Suprapubic skin (tissue), 4 donors: ENCODE data around the gene PCID2.

Experiments used
- POLR2A ChIP-seq, 2 donors: fragments of 450-650 bp; IDR thresholded peaks; one replicate each; pipeline ENCODE4 v1.6.1; 2017; ENCODE audit warnings: antibody characterized with exemption in 2 of 2, mild to moderate bottlenecking in 2 of 2, moderate library complexity in 2 of 2
- POLR2AphosphoS5 ChIP-seq, 3 donors: sonication (generic); formaldehyde crosslinking; IDR thresholded peaks; one replicate each; pipeline ENCODE4 v1.6.1; 2017; ENCODE audit warnings: antibody characterized with exemption in 3 of 3
- TF ChIP-seq, protein P1 (sequence below), 2 donors: fragments of 200-600 bp in 1 of 2; fragments of 450-650 bp in 1 of 2; sonication (generic) in 1 of 2; IDR thresholded peaks; one replicate each; pipeline ENCODE4 v1.5.1; 2016 to 2019; ENCODE audit warnings: antibody characterized with exemption in 2 of 2, mild to moderate bottlenecking in 1 of 2, moderate library complexity in 1 of 2

DNA sequence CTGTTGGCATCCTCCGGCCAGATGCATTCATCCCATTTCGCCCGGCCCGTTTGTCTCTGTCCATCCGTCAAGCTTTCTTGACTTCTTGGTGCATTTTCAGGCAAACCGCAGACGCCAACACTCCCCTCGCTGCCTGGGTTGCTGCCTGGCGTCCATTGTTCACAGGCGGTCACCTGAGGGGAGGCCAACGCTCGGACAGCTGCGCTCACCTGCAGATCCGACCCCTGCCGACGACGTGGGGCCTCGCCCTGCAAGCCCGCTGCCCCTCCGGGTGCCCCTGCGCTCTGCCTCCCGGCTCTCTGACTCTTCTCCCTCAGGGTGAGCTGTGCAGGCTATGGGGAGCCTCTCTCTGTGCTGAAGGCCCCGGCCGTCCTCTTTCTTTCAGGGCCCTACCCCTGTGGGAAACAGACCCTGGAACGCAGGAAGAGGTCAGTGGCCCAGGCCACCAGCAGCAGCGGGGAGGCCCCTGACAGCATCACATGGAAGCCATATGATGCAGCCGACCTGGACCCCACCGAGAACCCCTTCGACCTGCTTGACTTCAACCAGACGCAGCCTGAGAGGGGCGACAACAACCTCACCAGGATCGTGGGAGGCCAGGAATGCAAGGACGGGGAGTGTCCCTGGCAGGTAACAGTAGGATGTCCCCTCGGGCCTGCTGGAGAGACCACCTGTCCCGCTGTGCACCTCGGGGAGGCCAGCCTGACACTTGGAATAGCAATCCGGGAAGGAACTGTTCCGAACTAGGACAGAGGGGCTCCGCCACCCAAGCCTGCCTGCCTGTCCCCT lies 64.8 kb downstream of the PCID2 start:
- TF ChIP-seq POLR2A (IDR thresholded peaks at IDR 0.05), result no peak
- TF ChIP-seq POLR2AphosphoS5 (IDR thresholded peaks at IDR 0.05), result no peak
- TF ChIP-seq, protein P1, sequence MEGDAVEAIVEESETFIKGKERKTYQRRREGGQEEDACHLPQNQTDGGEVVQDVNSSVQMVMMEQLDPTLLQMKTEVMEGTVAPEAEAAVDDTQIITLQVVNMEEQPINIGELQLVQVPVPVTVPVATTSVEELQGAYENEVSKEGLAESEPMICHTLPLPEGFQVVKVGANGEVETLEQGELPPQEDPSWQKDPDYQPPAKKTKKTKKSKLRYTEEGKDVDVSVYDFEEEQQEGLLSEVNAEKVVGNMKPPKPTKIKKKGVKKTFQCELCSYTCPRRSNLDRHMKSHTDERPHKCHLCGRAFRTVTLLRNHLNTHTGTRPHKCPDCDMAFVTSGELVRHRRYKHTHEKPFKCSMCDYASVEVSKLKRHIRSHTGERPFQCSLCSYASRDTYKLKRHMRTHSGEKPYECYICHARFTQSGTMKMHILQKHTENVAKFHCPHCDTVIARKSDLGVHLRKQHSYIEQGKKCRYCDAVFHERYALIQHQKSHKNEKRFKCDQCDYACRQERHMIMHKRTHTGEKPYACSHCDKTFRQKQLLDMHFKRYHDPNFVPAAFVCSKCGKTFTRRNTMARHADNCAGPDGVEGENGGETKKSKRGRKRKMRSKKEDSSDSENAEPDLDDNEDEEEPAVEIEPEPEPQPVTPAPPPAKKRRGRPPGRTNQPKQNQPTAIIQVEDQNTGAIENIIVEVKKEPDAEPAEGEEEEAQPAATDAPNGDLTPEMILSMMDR (IDR thresholded peaks at IDR 0.05), result no peak
